HG02759 (cell line): ENCODE results near the gene EFEMP2.
A peak's percentile ranks its signal among the peaks of the same experiment; 100 is the strongest.

ENCODE experiments used
- ATAC-seq: cut with Tn5 transposase; IDR thresholded peaks from one replicate; pipeline ENCODE4 v1.9.1; 2021; ENCODE audit warnings: mild to moderate bottlenecking, moderate library complexity; ENCODE audit not compliant: unreplicated experiment

Gene EFEMP2

GRCh38 chr11:65872586-65873317, at the start of gene EFEMP2:
Gene EFEMP2, minus strand, starts transcription at chr11:65872800. Its CDS starts 446 bp downstream, at chr11:65872354.
- no peak for ATAC-seq

- ATAC-seq: no peak
Observed at GRCh38 chr11:65921876-65922275, 49.3 kb upstream of the EFEMP2 start.

- ATAC-seq: no peak
Observed at GRCh38 chr11:65921033-65921555, 48.5 kb upstream of the EFEMP2 start.

- ATAC-seq: no peak
Observed at GRCh38 chr11:65920372-65920802, 47.8 kb upstream of the EFEMP2 start.

- peak; percentile 34 for ATAC-seq
Observed at GRCh38 chr11:65919573-65920371, 47.2 kb upstream of the EFEMP2 start.

- peak; percentile 84 for ATAC-seq
Observed at GRCh38 chr11:65919141-65919572, 46.6 kb upstream of the EFEMP2 start, which contains the start of gene DRAP1. Gene DRAP1, plus strand, starts transcription at chr11:65919426. Its CDS starts 76 bp downstream, at chr11:65919502.

GRCh38 chr11:65918211-65919140, 45.9 kb upstream of the EFEMP2 start, which contains the start of gene C11orf68:
Gene C11orf68, minus strand, starts transcription at chr11:65919062. Its CDS starts 31 bp downstream, at chr11:65919031.
- peak; percentile 64 for ATAC-seq

GRCh38 chr11:65917434-65918210, 45.0 kb upstream of the EFEMP2 start:
- ATAC-seq: no peak

- ATAC-seq: no peak
Observed at GRCh38 chr11:65917077-65917433, 44.5 kb upstream of the EFEMP2 start.

GRCh38 chr11:65916391-65916790, 43.8 kb upstream of the EFEMP2 start:
- no peak for ATAC-seq

- ATAC-seq: no peak
Observed at GRCh38 chr11:65915821-65916251, 43.2 kb upstream of the EFEMP2 start.

- no peak for ATAC-seq
Observed at GRCh38 chr11:65915101-65915820, 42.7 kb upstream of the EFEMP2 start.

- ATAC-seq: no peak
Observed at GRCh38 chr11:65912845-65913244, 40.2 kb upstream of the EFEMP2 start.

- ATAC-seq: no peak
Observed at GRCh38 chr11:65911682-65912568, 39.3 kb upstream of the EFEMP2 start.

- ATAC-seq: no peak
Observed at GRCh38 chr11:65907878-65908277, 35.3 kb upstream of the EFEMP2 start.

- ATAC-seq: no peak
Observed at GRCh38 chr11:65906602-65907001, 34.0 kb upstream of the EFEMP2 start.

GRCh38 chr11:65903715-65904114, 31.1 kb upstream of the EFEMP2 start:
- ATAC-seq: no peak

GRCh38 chr11:65903068-65903481, 30.5 kb upstream of the EFEMP2 start:
- ATAC-seq: no peak
